Retinal pigment epithelial cell (primary cell): ENCODE results near the gene RHBDF2.

Experiments used
- DNase-seq: peaks from one replicate; pipeline ENCODE4 v3.0.0-alpha.2; 2010; ENCODE audit warnings: low read depth
- H3K4me3 ChIP-seq: 2 replicates; pipeline ENCODE4 v1.5.1; 2011; ENCODE audit warnings: mild to moderate bottlenecking, low read length, control low read depth, moderate library complexity
- TF ChIP-seq, protein P1 (sequence below): conservative IDR thresholded peaks from 2 replicates; pipeline ENCODE4 v1.5.1; 2011; ENCODE audit warnings: low read depth, low read length, control low read depth, inconsistent platforms

RHBDF2 gene

DNA sequence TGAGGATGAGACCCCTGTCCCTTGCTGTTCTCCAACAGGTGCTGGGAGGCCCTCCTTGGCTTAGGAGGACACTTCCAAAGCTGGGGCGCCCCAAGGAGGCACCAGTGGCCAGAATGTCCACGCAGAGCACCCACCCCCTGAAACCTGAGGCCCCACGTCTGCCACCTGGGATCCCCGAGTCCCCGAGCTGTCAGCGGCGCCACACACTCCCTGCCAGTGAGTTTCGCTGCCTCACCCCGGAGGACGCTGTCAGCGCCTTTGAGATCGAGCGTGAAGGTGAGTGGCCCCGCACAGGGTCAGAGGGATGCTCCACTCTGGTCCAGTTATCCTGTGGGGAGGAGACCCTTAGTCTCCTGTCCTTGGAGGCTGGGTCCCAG, 32.6 kb downstream of the RHBDF2 start:
- TF ChIP-seq, protein P1, sequence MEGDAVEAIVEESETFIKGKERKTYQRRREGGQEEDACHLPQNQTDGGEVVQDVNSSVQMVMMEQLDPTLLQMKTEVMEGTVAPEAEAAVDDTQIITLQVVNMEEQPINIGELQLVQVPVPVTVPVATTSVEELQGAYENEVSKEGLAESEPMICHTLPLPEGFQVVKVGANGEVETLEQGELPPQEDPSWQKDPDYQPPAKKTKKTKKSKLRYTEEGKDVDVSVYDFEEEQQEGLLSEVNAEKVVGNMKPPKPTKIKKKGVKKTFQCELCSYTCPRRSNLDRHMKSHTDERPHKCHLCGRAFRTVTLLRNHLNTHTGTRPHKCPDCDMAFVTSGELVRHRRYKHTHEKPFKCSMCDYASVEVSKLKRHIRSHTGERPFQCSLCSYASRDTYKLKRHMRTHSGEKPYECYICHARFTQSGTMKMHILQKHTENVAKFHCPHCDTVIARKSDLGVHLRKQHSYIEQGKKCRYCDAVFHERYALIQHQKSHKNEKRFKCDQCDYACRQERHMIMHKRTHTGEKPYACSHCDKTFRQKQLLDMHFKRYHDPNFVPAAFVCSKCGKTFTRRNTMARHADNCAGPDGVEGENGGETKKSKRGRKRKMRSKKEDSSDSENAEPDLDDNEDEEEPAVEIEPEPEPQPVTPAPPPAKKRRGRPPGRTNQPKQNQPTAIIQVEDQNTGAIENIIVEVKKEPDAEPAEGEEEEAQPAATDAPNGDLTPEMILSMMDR: no peak
- H3K4me3 ChIP-seq: no peak overlapping the region
- DNase-seq: no peak

DNA sequence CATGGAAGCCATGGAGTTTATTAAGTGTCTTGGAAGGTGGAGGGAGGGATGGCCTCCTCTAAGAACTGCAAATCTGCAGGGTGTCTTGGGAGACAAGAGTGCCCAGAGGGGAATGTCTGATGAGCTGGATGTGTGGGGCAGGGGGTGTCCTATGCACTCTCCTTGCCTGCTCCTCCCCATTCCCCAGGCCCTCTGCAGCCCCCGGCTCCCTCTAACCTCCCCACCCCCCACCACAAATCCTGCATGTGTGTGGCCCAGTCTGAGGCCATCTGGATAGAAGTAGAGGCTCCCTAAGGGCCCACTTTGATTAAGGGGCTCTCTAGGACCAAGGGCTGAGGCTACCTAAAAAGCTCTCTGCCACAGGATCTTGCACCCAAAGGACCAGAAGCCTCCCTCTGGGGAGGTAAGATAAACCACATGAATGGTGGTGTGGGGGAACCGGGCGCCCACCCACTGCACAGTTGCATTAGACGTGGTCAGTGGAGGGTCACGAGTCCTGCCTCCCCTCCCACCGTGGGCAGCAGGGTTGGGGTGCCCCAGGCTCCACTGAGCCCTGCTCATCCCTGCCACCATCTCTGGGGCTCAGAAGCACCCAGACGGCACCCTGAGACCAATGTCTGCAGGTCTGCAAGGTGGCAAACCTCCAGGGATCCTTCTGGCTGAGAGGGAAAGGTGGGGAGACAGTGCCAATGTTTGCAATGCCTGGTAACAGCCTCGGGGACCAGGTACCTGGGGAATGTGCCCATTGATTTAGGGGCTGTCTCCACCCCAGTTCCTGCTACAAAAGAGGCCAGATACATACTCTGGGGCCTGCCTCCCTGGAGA, 33.2 kb downstream of the RHBDF2 start:
- H3K4me3 ChIP-seq: no peak overlapping the region
- no peak for DNase-seq
- TF ChIP-seq, protein P1: no peak

DNA sequence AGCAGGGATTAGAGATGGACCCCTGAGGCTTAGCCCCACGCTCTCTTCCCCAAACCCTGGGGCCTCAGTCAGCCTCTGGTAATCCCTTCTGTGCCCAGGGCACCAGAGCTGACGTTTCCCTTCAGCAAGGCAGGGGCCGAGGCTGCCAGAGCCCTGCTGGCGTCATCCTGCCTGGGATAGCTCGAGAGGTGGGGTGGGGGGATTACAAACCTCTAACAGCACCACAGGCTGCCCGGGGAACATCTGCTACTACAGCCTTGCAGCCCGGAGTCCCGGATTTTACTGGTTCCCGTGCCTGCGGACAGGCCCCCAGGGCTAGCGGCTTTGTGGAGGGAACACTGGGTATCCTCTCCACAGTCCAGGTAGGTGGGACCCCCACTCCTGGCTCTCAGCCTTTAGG, 33.9 kb downstream of the RHBDF2 start, which contains the start of gene AANAT:
AANAT (plus strand) TSS at position 238 of the 400 bp plus-strand sequence. CDS start 1,144 bp downstream, outside the sequence.
- peak; percentile 41 for DNase-seq
- H3K4me3 ChIP-seq: no peak within 1 kb of the TSS
- TF ChIP-seq, protein P1: no peak

DNA sequence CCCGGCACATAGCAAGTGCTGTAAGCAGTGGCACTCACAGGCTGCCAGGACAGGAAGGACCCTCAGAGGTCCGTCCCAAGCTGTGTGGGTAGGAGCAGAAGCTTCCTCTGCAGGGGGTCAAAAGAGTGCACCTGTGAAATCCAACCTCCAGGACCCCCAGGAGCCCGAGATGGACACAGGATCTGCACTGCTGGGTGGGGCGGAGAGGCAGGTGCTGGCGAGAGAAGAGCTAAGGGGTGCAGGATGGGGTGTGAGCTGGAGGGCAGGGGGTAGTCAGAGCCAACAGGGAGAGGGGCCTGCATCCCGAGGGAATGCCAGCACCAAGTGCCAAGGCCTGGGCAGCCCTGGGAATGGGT, 34.5 kb downstream of the RHBDF2 start:
- no peak overlapping the region for H3K4me3 ChIP-seq
- TF ChIP-seq, protein P1: no peak

DNA sequence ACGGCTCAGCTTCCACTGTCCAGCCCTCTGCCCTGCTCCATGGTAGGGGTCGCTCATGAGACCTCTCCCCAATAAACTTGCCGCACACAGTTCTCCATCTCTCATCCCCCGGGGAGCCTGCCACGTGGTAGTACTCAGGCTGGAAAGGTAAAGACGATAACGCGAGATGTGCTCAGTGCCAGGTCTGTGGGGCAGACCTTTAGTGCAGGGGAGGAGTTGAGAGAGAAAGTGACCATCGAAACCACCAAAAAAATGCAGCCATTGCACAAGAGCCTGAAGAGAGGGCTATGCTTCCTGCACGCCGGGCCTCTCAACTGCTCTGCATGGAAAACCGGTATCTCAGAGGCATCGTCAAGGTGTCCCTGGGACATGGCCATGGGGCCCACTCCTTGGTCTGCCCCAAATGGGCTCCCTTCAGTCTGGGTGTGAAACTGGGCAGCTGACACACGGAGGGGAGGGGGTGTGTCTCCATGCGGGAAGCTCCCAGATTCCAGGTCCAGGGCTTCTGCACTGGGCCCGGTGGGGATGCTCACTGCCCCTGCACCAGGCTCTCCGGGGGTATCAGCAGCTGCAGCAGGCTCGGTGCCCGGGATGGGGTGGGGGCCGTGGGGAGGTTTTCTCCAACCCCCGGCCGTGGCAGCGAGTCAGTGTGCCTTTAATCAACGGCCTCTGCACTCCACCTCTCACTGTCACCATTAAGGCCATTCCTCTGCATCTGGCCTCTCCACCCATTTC, 38.5 kb downstream of the RHBDF2 start:
- TF ChIP-seq, protein P1: no peak
- H3K4me3 ChIP-seq: no peak overlapping the region
- no peak for DNase-seq

More for the DNA sequence above, 34.5 kb downstream of the RHBDF2 start:
- no peak for DNase-seq

DNA sequence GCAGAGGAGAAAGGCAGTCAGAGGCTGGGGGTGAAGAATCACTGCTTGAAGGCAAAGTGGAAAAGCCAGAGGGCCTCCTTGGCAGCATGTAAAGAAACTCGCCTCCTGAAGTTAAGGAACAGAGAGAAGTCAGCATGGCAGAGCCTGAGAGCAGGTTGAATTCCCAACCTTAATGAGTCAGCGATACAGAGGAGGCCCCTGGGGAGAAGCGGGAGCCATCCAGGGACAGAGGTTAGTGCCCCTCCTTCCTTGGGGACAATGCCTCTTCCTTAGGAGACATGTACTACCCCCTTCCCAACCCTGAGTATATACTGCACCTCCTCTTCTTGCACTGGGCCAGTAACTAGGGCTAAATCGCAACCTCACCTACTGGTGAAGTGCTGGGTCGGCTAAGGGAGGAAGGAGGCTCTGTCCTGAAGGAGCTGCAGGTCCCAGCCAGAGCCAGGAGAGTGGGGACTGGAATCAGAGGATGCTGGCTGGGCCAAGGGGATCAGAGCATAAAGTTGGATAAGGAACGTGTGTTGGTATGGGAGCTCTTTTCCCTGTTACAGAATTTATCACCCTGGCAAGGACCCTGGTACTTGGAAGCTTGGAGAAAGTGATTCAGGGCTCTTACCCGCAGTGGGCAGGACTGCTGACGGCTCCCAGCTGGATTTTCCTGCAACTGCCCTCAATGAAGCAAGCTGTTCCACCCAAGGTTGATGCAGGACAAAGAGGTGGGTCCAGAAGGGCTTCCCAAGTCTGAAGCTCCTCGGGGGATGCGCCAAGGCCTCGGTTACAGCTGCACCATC, 39.3 kb downstream of the RHBDF2 start:
- no peak overlapping the region for H3K4me3 ChIP-seq
- TF ChIP-seq, protein P1: no peak
- DNase-seq: no peak
